Coronary artery (tissue), 2 donors: ENCODE data around the gene SIM1.

Source experiments
- DNase-seq: peaks from one replicate; pipeline ENCODE4 v3.0.0-alpha.2; 2017; ENCODE audit warnings: low spot score
- H3K27ac ChIP-seq, 2 donors: fragments of 200-600 bp; sonication (generic); one replicate each; pipeline ENCODE4 v1.5.1; 2016 to 2019
- H3K4me3 ChIP-seq: fragments of 200-600 bp; sonication (generic); 2 replicates; pipeline ENCODE4 v1.5.1; 2016; ENCODE audit warnings: mild to moderate bottlenecking, moderate library complexity
- TF ChIP-seq, protein P1 (sequence below): fragments of 200-600 bp; sonication (generic); IDR thresholded peaks from one replicate; pipeline ENCODE4 v1.5.1; 2019; ENCODE audit warnings: antibody characterized with exemption

The SIM1 gene

DNA sequence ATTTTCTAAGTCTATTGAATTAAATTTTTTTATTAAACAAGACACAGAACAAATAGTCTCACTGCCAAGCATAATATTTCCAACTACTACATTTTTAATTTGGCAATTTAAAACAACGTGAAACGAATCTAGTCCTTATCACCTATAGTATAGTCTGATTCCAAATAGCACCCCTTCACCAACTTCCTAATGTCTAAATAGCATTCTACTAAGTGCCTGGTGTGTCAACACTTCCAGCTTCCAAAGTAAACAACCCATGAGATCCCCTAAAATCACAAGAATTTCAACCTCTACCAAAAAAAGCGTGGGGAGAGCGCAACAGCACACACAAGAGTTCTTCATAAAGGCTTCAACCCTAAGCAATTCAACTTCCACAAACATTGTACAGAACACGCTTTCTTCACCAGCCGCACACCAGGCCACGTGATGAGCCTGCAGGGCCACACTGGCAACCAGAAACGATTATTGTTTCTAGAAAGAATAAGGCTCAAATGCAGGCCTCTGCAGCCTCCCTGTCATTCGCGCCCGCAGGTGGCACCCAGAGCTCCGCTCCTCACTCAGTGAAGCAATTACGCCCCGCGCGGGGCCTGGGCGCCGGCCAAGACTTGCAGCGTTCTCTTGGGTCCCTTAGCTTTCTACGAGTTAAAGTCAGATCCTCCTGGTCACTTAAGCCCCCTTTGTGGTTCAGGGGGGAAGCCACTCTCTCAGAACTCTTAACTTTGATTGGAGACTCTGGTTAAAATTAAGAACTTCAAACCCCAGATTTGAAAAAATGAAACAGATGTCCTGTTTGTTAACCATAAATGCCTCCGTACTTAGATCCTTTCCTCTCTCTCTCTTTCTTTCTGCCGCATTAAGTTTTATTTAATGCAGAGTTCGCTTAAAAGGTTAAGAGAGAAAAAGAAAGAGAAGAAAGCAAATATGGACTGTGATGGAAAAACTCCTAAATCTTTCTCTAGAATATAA, 18.3 kb downstream of the SIM1 start:
- TF ChIP-seq, protein P1, sequence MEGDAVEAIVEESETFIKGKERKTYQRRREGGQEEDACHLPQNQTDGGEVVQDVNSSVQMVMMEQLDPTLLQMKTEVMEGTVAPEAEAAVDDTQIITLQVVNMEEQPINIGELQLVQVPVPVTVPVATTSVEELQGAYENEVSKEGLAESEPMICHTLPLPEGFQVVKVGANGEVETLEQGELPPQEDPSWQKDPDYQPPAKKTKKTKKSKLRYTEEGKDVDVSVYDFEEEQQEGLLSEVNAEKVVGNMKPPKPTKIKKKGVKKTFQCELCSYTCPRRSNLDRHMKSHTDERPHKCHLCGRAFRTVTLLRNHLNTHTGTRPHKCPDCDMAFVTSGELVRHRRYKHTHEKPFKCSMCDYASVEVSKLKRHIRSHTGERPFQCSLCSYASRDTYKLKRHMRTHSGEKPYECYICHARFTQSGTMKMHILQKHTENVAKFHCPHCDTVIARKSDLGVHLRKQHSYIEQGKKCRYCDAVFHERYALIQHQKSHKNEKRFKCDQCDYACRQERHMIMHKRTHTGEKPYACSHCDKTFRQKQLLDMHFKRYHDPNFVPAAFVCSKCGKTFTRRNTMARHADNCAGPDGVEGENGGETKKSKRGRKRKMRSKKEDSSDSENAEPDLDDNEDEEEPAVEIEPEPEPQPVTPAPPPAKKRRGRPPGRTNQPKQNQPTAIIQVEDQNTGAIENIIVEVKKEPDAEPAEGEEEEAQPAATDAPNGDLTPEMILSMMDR: no peak
- no peak for DNase-seq
- no peak overlapping the region for H3K27ac ChIP-seq
- H3K4me3 ChIP-seq: peak overlapping the region; percentile 47

- no peak overlapping the region for H3K4me3 ChIP-seq
- no peak for DNase-seq
- no peak overlapping the region for H3K27ac ChIP-seq
- TF ChIP-seq, protein P1: no peak
Measured at GRCh38 chr6:100445512-100445911, 19.2 kb downstream of the SIM1 start.

GRCh38 chr6:100440935-100441334, 23.8 kb downstream of the SIM1 start:
- Histone ChIP-seq H3K27ac (no peak overlapping the region), H3K4me3 (no peak overlapping the region)
- no peak for DNase-seq
- TF ChIP-seq, protein P1: no peak

- no peak overlapping the region for H3K27ac ChIP-seq
- TF ChIP-seq, protein P1: no peak
- DNase-seq: no peak
- no peak overlapping the region for H3K4me3 ChIP-seq
Measured at GRCh38 chr6:100435299-100435698, 29.4 kb downstream of the SIM1 start.

DNA sequence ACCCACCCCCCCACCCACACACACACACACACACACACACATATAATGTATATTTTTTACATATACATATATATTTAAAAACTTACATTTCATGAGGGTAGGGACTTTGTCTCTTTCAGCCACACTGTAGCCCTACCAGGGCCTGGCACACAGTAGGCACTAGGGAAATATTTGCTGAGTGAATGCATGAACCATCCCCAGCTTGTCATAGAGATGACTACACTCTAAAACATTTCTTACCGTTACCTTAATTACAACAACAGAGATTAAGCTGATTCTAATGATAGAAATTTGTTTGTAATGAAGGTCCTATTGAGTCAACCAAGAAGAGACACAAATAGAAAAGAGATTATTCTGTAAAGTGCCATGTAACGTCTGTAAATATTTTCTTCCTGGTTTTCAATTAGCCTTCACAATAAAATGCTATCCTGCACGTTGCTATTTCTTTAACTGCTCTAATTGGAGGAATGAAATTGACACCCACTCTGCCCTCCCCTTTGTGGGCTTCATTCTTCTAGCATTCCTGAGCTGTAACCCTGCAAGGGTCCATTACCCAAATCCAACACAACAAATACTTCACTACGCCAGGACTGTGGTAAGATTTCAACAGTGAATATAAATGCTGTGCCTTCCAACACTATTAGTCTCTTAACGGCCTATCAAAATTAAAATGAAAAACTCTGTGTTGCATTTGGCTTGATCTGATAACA, 30.8 kb downstream of the SIM1 start:
- TF ChIP-seq, protein P1: no peak
- no peak overlapping the region for H3K4me3 ChIP-seq
- H3K27ac ChIP-seq: no peak overlapping the region
- no peak for DNase-seq

- DNase-seq: no peak
- TF ChIP-seq, protein P1: no peak
Measured at GRCh38 chr6:100432136-100432535, 32.6 kb downstream of the SIM1 start.

More at GRCh38 chr6:100432136-100432535, 32.6 kb downstream of the SIM1 start:
- H3K27ac ChIP-seq: no peak overlapping the region
- no peak overlapping the region for H3K4me3 ChIP-seq
